NAMALWA (cell line): ENCODE measurements around the gene SORL1-AS1.
"Not testable (repeated sequence)": the region's sequence is repeated elsewhere in the genome, so short reads cannot be mapped to it uniquely, and the experiment has no call there.

ENCODE experiments used
- DNase-seq: peaks from one replicate; pipeline ENCODE4 v3.0.0-alpha.2; 2015; ENCODE audit warnings: low spot score

Gene SORL1-AS1

GRCh38 chr11:121427400-121427744 is 25.4 kb downstream of the SORL1-AS1 start:
- DNase-seq, result no peak

DNA sequence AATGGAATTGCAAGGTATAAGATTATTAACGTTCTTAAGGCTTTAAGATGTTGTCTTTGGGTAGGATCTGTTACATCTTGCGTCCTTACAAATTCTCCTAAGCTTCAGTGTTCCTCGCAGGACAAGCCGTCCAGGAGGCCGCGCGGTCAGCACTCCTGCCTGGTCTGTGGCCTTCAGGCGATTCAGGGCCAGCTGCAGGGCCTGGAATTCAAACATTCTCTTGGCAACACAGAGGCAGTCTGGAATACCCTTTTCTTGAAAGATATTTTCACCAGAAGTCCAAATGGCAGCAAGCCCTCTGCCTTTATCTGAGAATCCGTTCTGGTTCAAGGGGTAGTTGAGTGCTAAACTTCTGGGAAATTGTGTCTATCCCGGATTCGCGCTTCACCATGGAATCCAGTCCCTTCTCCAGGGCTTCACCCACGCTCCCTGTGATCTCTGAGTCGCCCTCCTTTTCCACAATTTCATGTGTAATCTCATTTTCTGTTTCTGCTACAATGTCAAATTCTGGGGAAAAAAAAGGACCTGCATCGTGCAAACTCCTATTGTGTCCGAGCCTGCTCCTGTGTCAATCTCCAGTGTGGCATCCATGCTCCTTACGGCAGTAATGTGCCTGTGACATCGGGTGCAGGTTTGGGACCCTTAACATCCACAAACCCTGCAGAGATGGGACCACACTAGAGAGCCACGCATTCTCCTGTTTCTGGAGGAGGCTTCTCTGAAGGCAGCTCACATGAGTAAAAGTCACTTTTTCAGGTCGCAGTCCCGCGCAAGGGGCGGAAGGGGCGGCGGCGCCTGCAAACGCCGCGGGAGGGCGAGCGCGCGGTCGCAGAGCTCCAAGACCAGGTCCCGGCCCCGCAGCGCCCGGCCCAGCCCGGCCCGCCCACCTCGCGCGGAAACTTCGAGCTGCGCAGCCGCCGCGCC is 26.0 kb downstream of the SORL1-AS1 start:
- peak; percentile 61 for DNase-seq

DNA sequence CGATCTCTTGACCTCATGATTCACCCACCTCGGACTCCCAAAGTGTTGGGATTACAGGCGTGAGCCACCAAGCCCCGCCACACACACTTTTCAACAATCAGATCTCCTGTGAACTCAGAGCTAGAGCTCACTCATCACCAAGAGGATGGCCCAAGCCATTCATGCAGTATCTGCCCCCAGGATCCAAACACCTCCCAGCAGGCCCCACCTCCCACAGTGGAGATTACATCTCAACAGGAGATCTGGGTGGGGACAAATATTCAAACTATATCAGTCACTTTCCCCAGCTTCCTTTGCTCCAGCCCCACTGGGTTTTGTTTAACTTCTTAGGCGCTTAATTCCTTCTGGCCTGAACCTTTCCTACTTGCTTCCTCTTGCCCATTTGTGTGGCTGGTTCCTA is 26.9 kb downstream of the SORL1-AS1 start:
- no peak for DNase-seq

GRCh38 chr11:121422675-121423074 is 30.1 kb downstream of the SORL1-AS1 start:
- DNase-seq, result peak; percentile 88

GRCh38 chr11:121421149-121421901 is 31.4 kb downstream of the SORL1-AS1 start:
- no peak for DNase-seq

DNA sequence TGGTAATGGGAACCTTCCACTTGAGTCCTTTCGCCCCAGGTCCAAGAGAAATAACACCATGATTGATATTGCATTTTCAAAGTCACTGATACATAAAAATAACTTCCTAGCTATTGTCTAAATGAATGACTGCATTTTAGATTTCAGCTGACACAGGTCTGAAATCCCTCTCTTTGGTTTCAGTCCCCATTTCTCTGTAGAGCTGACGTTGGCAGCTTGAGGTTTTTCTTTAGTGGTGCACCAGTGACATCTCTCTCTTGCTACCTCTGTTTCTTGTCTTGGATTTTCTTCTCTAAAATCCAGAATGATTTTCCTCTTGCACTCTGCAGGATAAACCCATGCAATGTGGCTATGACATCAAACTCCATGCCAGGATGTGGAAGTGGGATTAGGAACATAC is 32.4 kb downstream of the SORL1-AS1 start:
- no peak for DNase-seq

GRCh38 chr11:121419836-121420235 is 32.9 kb downstream of the SORL1-AS1 start:
- no peak for DNase-seq

GRCh38 chr11:121418625-121419114 is 34.1 kb downstream of the SORL1-AS1 start:
- peak; percentile 96 for DNase-seq

DNA sequence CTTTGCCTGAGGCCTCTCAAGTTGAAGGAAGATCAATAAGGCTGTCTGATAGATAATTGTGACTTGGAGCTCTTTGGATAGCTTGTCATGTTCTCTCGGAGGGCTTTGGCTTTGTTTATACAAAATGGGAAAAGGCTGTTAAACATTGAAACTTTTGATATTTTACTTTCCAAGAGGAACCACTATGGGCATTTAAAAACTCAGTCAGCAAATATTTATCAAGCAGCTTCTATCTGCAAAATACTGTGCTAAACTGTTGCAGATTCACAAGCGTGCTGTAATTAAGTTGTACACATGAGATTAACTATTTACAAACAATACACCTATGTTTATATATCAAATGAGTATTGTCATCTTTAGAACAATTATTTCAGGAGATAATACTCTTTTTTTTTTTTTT is 35.2 kb downstream of the SORL1-AS1 start:
- no peak for DNase-seq

DNA sequence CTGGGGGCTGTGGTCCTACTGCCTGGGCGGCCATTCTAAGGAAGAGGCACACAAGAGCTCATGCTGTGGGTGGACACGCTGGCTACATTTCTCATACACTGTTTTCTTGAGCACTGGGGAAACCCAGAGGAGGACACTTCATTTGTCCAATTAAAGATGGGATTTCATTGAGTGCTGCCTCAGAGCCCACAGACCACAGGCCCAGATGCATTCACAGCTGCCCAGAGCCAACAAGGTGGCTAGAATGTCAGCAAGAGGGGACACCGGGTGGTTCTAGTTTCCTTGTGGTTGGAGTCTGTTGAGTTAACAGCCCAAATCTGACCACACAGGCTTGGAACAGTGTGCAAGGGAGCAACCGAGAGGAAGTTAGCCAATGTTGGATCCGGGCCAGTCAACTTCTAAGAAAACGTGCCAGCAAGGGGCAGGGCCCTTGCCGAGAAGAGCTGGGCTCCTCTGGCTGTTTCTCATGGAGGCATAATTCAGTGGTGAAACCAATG is 35.7 kb downstream of the SORL1-AS1 start:
- peak; percentile 56 for DNase-seq

- DNase-seq, result no peak
Measured at GRCh38 chr11:121415856-121416255, 36.9 kb downstream of the SORL1-AS1 start.

GRCh38 chr11:121414141-121414913 is 38.4 kb downstream of the SORL1-AS1 start:
- no peak for DNase-seq

DNA sequence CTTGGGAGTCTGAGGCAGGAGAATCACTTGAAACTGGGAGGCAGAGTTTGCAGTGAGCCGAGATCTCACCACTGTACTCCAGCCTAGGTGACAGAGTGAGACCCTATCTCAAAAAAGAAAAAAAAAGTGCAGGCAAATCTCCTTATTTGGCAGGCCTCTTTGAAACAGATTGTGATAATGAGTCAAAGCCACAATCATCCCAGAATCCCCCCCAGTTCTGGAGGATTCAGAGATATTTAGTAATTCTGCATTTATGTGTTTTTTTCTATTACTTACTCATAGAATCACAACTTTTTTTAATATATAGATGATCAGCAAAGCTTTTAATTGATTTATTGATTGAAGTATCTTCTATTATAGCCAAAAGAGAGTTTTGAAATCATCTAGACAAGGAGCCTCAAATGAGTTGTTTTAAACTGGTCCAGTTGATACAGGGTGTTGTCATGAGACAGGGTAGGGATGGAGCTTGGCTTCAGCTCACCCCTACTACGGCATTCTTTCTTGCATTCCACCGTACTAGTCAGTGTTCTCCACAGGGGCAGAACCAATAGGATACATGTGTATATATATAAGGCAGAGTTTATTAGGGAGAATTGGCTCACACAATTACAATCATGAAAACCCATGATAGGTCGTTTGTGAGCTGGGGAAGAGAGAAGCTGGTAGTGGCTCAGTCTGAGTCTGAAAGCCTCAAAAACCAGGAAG is 39.9 kb downstream of the SORL1-AS1 start:
- no peak for DNase-seq

DNA sequence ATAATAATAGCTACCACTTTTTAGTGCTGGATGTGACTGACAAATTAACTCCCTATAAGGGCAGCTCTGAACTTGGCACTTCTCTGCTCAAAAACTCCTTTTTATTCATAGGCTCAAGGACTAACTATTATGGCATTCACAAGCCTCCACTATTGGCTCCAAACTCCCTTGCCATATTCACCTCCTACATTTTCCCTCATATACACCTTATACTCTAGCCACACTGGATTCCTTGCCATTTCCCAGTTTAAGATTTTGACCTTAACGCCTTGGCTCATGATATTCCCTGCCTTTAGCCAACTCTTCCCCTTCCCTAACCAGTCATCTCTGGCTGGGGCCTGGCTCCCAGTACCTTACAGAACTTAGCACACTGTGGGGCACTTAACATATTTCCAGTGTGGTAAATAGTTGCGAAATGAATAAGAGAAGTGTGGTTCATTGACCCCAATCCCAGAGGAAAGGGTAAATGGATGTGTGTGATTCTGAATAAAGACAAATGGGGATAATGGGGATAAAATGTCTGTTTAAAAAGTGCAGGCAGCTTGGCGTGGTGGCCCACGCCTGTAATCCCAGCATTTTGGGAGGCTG is 40.7 kb downstream of the SORL1-AS1 start:
- no peak for DNase-seq

GRCh38 chr11:121411330-121411729 is 41.4 kb downstream of the SORL1-AS1 start:
- DNase-seq, result not testable (repeated sequence)

DNA sequence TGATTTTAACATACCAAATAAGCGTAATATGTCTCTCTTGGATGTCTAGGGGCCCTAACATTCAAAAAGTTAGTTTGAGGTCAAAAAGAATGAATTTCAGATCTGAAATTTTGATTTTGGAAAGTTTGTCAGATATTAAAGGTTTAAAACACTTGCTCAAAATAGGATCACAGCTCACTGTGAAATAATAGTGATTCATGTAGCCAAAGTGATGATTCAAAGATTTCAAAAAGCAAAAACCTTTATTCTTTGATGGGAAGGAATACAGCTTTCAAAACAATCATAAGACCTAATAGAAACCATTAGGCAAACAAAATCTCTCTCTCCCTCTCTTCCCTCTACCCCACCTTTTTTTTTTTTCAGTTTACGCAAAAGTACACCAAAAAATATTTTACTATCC is 42.7 kb downstream of the SORL1-AS1 start:
- DNase-seq, result not testable (repeated sequence)

- DNase-seq, result no peak
Measured at GRCh38 chr11:121408830-121409229, 43.9 kb downstream of the SORL1-AS1 start.

DNA sequence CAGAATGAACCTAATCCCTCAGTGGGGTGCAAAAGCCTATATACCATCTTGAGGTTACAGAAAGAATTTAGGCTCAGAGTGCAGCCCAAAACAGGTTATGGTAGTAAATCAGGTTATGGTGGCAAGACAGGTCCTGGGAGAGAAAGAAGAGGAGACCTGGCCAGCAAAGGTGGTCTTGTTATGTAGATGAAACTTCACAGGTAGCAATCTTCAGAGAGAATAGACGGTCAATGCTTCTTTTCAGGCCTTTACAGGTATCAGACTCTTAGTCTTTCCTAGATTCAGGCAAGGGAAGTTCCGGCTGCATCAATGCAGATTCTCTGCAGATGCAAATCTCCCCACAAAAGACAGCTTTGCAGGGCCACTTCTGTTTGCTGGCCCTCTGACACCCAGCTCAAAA is 46.5 kb downstream of the SORL1-AS1 start:
- no peak for DNase-seq

DNA sequence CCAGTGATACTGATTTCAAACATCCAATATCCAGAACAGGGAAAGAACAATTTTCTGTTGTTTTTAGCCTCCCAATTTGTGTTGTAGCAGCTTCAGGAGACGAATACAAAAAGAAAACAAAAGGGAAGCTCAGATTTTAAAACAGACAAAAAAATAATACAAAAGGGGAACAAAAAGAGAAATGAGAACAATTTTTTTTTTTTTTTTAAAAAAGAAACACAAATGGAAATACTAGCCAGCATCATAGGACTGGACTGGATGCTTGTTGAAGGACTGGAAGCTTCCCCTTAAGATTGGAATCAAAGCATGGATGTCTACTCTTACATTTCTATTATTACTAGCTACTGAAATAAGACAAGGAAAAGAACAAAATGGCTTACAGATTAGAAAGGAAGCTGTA is 47.1 kb downstream of the SORL1-AS1 start:
- no peak for DNase-seq

GRCh38 chr11:121394785-121395184 is 58.0 kb downstream of the SORL1-AS1 start:
- no peak for DNase-seq

DNA sequence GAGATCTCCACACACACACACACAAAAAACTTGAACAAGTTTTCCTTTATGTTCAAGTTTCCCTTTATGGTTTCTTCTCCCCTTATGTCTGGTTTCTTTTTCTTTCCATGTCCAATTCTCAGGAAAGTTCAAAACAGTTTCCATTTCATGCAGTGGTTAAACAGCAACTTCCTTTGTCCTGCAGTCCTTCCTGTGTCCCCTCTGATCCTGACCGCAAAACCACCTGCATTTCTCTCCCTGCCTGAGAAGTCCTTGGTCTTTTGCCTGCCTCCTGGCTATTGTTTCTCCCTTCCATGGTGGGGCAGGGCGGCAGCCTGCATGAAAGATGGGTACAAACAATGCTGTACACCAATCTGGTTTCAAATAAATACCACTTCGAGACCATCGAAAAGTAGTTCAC is 58.9 kb downstream of the SORL1-AS1 start:
- no peak for DNase-seq
